GM12878 (cell line): ENCODE measurements around the gene PMF1. TPM values are rescaled to one million over a fixed set of nuclear protein-coding genes. Genes with fewer than 3 reads are reported as not detected.
A peak's percentile ranks its signal among the peaks of the same experiment; 100 is the strongest.

Experiments
- ATF7 ChIP-seq: fragments of 450-650 bp; IDR thresholded peaks from 2 replicates; pipeline ENCODE4 v1.6.1; 2016; ENCODE audit warnings: low read depth, mild to moderate bottlenecking
- BMI1 ChIP-seq: fragments of 450-650 bp; IDR thresholded peaks from 2 replicates; pipeline ENCODE4 v1.6.1; 2016; ENCODE audit warnings: mild to moderate bottlenecking, moderate library complexity, borderline replicate concordance
- CBFB ChIP-seq: IDR thresholded peaks from 2 replicates; pipeline ENCODE4 v1.6.1; 2016; ENCODE audit warnings: antibody characterized with exemption, low read depth
- CBX5 ChIP-seq: sonication (generic); IDR thresholded peaks from 2 replicates; pipeline ENCODE4 v1.6.1; 2016; ENCODE audit warnings: low read depth, moderate library complexity, mild to moderate bottlenecking, inconsistent platforms
- CREB1 ChIP-seq: IDR thresholded peaks from 2 replicates; pipeline ENCODE4 v1.6.1; 2012; ENCODE audit warnings: low read depth, mild to moderate bottlenecking, inconsistent platforms
- EED ChIP-seq: sonication (generic); IDR thresholded peaks from 2 replicates; pipeline ENCODE4 v1.6.1; 2016; ENCODE audit warnings: antibody characterized with exemption, low read depth
- EGR1 ChIP-seq, 2 experiments: IDR thresholded peaks; 1 replicate in 1 of 2; 2 replicates in 1 of 2; pipeline ENCODE4 v1.6.1; 2011 to 2012; ENCODE audit warnings: low read depth in 2 of 2, low read length in 2 of 2, borderline replicate concordance in 1 of 2, mild to moderate bottlenecking in 1 of 2, moderate library complexity in 1 of 2
- FOXK2 ChIP-seq: fragments of 450-650 bp; IDR thresholded peaks from 2 replicates; pipeline ENCODE4 v1.6.1; 2017; ENCODE audit warnings: mild to moderate bottlenecking, moderate library complexity
- HCFC1 ChIP-seq: fragments of 150-350 bp; IDR thresholded peaks from 2 replicates; pipeline ENCODE4 v1.6.1; 2014; ENCODE audit warnings: low read length
- HDAC2 ChIP-seq: fragments of 200-600 bp; sonication (generic); IDR thresholded peaks from 2 replicates; pipeline ENCODE4 v1.6.1; 2017
- HDGF ChIP-seq: fragments of 450-650 bp; IDR thresholded peaks from 2 replicates; pipeline ENCODE4 v1.6.1; 2016; ENCODE audit warnings: antibody characterized with exemption
- MEF2A ChIP-seq: IDR thresholded peaks from 2 replicates; pipeline ENCODE4 v1.6.1; 2011; ENCODE audit warnings: low read depth, mild to moderate bottlenecking, low read length, moderate library complexity; ENCODE audit not compliant: insufficient read depth
- MTA3 ChIP-seq: IDR thresholded peaks from 2 replicates; pipeline ENCODE4 v1.6.1; 2012; ENCODE audit warnings: low read length, inconsistent platforms, borderline replicate concordance
- NFIC ChIP-seq: IDR thresholded peaks from 2 replicates; pipeline ENCODE4 v1.6.1; 2012; ENCODE audit warnings: low read depth, mild to moderate bottlenecking, inconsistent platforms, low read length, moderate library complexity
- NR2C2 ChIP-seq: IDR thresholded peaks from 2 replicates; pipeline ENCODE4 v1.6.1; 2011; ENCODE audit warnings: borderline replicate concordance, low read depth; ENCODE audit not compliant: control insufficient read depth, insufficient read length
- RCOR1 ChIP-seq: conservative IDR thresholded peaks from 2 replicates; pipeline ENCODE4 v1.6.1; 2012; ENCODE audit warnings: low read depth, low read length, improper control_type of control experiment
- RUNX3 ChIP-seq: IDR thresholded peaks from 2 replicates; pipeline ENCODE4 v1.6.1; 2012; ENCODE audit warnings: low read length, inconsistent platforms
- SP1 ChIP-seq: IDR thresholded peaks from one replicate; pipeline ENCODE4 v1.6.1; 2011; ENCODE audit warnings: low read depth, low read length
- STAT1 ChIP-seq: fragments of 450-650 bp; conservative IDR thresholded peaks from 2 replicates; pipeline ENCODE4 v1.6.1; 2014; ENCODE audit warnings: antibody characterized with exemption, mild to moderate bottlenecking
- STAT3 ChIP-seq: IDR thresholded peaks from 2 replicates; pipeline ENCODE4 v1.6.1; 2011; ENCODE audit warnings: low read depth, low read length, improper control_type of control experiment
- YBX1 ChIP-seq: fragments of 450-650 bp; IDR thresholded peaks from 2 replicates; pipeline ENCODE4 v1.6.1; 2016; ENCODE audit warnings: antibody characterized with exemption
- polyA plus RNA-seq, 11 experiments: library from polyadenylated mRNA; depleted of rRNA in 4 of 11; unstranded in 6 of 11; stranded (reverse) in 5 of 11; fragments of >200 nt; fragmentation: Nextera tagmentation in 4 of 11; fragmentation: Illumina TruSeq in 1 of 11; extraction: Ambion mirVana in 4 of 11; extraction: Trizol in 1 of 11; gene quantifications; 1 replicate in 1 of 11; 2 replicates in 10 of 11; pipeline versions ENCODE4 v1.2.1 to v1.2.3, GENCODE V29; 2011 to 2016; ENCODE audit warnings: inconsistent platforms in 2 of 11, missing spikeins in 2 of 11, low read depth in 1 of 11
- total RNA-seq, 4 experiments: library from RNA; depleted of rRNA in 3 of 4; stranded (reverse); fragments of >200 nt in 3 of 4; fragmentation: Illumina TruSeq in 1 of 4; extraction: Trizol in 1 of 4; gene quantifications; 2 replicates each; pipeline versions ENCODE4 v1.2.1 to v1.2.3, GENCODE V29; 2013 to 2021
- TF ChIP-seq, protein P1 (sequence below): fragments of 450-650 bp; IDR thresholded peaks from 2 replicates; pipeline ENCODE4 v1.6.1; 2018; ENCODE audit warnings: mild to moderate bottlenecking, low read depth, moderate library complexity; ENCODE audit not compliant: partially characterized antibody
- TF ChIP-seq, protein P2 (sequence below): IDR thresholded peaks from 2 replicates; pipeline ENCODE4 v1.6.1; 2012; ENCODE audit warnings: low read depth, low read length, improper control_type of control experiment
- TF ChIP-seq, protein P3 (sequence below): fragments of 450-650 bp; IDR thresholded peaks from 2 replicates; pipeline ENCODE4 v1.6.1; 2017; ENCODE audit warnings: mild to moderate bottlenecking
- TF ChIP-seq, protein P4 (sequence below): fragments of 450-650 bp; IDR thresholded peaks from 2 replicates; pipeline ENCODE4 v1.6.1; 2014; ENCODE audit warnings: mild to moderate bottlenecking

The PMF1 gene
- total and polyA plus RNA-seq, 10 of the 15 experiments (the other 5 are each of a cell fraction or from before 2014, with no cell fraction given) = 6.7 to 105 (median 67.3) TPM

DNA sequence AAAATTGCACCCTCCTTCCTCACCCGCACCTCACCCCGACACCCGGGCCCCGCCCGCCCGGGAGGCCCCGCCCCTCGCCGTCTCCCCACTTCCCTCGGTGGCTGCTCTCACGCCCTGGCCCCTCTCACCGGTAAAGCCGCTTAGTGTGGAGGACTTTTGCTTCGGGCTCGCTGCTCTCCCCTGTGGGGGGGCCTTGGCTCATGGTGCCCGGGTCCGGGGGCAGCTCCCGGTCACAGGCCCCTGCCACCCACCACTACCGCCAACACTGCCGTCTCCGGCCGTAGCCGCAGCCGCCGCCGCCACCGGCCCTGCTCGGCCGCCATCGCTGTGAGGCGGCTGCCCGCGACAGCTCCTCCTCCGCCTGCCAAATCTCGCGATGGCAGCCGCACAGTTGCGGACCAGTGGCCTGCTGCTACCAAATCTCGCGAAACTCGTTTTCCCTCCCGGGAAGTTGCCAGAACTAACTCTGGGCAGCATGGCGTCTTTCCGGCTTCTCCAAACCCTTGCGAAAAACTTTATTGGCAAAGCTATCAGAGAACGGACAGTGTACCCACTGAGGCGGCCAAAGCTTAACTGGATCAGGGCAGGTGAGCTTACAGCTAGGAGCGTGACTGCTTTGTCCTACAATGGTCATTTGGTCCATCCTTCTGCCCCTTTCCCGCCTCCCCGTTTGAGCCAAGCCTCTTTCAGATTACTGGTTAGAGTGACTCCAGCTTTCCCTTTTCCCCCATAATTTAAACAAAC, 69.8 kb downstream of the PMF1 start, which contains the start of gene SMG5 (continued):
- TF ChIP-seq RUNX3 = peak; percentile 79
- TF ChIP-seq, protein P1, sequence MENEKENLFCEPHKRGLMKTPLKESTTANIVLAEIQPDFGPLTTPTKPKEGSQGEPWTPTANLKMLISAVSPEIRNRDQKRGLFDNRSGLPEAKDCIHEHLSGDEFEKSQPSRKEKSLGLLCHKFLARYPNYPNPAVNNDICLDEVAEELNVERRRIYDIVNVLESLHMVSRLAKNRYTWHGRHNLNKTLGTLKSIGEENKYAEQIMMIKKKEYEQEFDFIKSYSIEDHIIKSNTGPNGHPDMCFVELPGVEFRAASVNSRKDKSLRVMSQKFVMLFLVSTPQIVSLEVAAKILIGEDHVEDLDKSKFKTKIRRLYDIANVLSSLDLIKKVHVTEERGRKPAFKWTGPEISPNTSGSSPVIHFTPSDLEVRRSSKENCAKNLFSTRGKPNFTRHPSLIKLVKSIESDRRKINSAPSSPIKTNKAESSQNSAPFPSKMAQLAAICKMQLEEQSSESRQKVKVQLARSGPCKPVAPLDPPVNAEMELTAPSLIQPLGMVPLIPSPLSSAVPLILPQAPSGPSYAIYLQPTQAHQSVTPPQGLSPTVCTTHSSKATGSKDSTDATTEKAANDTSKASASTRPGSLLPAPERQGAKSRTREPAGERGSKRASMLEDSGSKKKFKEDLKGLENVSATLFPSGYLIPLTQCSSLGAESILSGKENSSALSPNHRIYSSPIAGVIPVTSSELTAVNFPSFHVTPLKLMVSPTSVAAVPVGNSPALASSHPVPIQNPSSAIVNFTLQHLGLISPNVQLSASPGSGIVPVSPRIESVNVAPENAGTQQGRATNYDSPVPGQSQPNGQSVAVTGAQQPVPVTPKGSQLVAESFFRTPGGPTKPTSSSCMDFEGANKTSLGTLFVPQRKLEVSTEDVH = peak; percentile 78
- TF ChIP-seq SP1 = peak; percentile 37
- TF ChIP-seq BMI1 = no peak
- 0 out of 2 replicates have a peak, but pooled peaks have one; percentile 24 for TF ChIP-seq CBX5
- TF ChIP-seq FOXK2 = 0 out of 2 replicates have a peak, but pooled peaks have one; percentile 33
- TF ChIP-seq HCFC1 = peak; percentile 96
- peak; percentile 71 for TF ChIP-seq CREB1
- no peak for TF ChIP-seq YBX1
- TF ChIP-seq, protein P2, sequence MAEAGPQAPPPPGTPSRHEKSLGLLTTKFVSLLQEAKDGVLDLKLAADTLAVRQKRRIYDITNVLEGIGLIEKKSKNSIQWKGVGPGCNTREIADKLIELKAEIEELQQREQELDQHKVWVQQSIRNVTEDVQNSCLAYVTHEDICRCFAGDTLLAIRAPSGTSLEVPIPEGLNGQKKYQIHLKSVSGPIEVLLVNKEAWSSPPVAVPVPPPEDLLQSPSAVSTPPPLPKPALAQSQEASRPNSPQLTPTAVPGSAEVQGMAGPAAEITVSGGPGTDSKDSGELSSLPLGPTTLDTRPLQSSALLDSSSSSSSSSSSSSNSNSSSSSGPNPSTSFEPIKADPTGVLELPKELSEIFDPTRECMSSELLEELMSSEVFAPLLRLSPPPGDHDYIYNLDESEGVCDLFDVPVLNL = peak; percentile 55; the same call in 1 of the 2 replicates
- no peak for TF ChIP-seq NR2C2
- TF ChIP-seq EGR1 (IDR thresholded peaks at IDR 0.05; ENCODE audit: borderline replicate concordance in 1 of 2, low read depth in 2 of 2, low read length in 2 of 2) = peak in 1 of 2 experiments; percentile 66; a peak in 1 of 3 replicates
- TF ChIP-seq NFIC = no peak
- TF ChIP-seq RCOR1 = peak; percentile 100
- TF ChIP-seq STAT1 = peak; percentile 90; the same call in 1 of the 2 replicates
- TF ChIP-seq, protein P3, sequence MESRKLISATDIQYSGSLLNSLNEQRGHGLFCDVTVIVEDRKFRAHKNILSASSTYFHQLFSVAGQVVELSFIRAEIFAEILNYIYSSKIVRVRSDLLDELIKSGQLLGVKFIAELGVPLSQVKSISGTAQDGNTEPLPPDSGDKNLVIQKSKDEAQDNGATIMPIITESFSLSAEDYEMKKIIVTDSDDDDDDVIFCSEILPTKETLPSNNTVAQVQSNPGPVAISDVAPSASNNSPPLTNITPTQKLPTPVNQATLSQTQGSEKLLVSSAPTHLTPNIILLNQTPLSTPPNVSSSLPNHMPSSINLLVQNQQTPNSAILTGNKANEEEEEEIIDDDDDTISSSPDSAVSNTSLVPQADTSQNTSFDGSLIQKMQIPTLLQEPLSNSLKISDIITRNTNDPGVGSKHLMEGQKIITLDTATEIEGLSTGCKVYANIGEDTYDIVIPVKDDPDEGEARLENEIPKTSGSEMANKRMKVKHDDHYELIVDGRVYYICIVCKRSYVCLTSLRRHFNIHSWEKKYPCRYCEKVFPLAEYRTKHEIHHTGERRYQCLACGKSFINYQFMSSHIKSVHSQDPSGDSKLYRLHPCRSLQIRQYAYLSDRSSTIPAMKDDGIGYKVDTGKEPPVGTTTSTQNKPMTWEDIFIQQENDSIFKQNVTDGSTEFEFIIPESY = no peak; the same call in 1 of the 2 replicates
- no peak for TF ChIP-seq STAT3
- TF ChIP-seq HDAC2 = no peak
- TF ChIP-seq MTA3 = no peak
- peak; percentile 98 for TF ChIP-seq CBFB
- peak; percentile 69; the same call in 1 of the 2 replicates for TF ChIP-seq MEF2A
- TF ChIP-seq, protein P4, sequence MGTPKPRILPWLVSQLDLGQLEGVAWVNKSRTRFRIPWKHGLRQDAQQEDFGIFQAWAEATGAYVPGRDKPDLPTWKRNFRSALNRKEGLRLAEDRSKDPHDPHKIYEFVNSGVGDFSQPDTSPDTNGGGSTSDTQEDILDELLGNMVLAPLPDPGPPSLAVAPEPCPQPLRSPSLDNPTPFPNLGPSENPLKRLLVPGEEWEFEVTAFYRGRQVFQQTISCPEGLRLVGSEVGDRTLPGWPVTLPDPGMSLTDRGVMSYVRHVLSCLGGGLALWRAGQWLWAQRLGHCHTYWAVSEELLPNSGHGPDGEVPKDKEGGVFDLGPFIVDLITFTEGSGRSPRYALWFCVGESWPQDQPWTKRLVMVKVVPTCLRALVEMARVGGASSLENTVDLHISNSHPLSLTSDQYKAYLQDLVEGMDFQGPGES = no peak
- 0 out of 2 replicates have a peak, but pooled peaks have one; percentile 24 for TF ChIP-seq EED
- 0 out of 2 replicates have a peak, but pooled peaks have one; percentile 9 for TF ChIP-seq HDGF
- TF ChIP-seq ATF7 = peak; percentile 67
